Measurements from ENCODE around the gene KDM5A. TPM values are rescaled to one million over a fixed set of nuclear protein-coding genes. Genes with fewer than 3 reads are reported as not detected.

KDM5A gene
- total RNA-seq, 2 donors from 2014 or later, result 52.8 to 57.7 TPM

DNA sequence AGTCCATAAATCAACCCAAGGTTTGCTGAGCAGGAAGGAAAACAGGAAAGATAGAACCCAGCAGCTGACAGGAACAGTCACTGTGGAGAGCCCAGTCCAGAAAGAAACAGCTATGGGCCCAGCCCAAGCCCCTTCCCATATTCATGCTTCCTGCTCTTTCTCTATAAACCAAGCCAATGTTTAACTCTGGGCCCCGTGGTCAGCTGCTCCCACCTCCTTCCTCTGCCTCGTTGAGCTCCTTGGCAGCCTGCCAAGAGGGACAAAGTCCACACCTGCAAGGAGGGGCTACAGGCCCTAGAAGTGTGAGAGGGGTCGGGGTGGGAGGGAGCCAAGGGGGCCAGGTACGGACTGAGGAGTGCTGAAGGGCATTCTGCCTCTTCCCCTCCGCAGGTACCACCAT is 136.5 kb downstream of the KDM5A start:
- Histone ChIP-seq H3K36me3 (no peaks in the 10 kb centered on the region), H3K4me1 (ENCODE audit: control insufficient read depth in 1 of 2, low read depth in 2 of 2) (no peaks in the 10 kb centered on the region), H3K4me3 (no peak overlapping the region), H3K9me3 (peaks cover 6% of the 10 kb centered on the region), H3K27me3 (replicated peaks; ENCODE audit: insufficient read depth) (no peaks in the 10 kb centered on the region), H3K27ac (no peak overlapping the region)
- no peak for DNase-seq (ENCODE audit: low spot score)
- no peak for ATAC-seq (ENCODE audit: insufficient number of reproducible peaks, low FRiP score, low read depth)
- no peak for TF ChIP-seq CTCF (IDR thresholded peaks at IDR 0.05)

DNA sequence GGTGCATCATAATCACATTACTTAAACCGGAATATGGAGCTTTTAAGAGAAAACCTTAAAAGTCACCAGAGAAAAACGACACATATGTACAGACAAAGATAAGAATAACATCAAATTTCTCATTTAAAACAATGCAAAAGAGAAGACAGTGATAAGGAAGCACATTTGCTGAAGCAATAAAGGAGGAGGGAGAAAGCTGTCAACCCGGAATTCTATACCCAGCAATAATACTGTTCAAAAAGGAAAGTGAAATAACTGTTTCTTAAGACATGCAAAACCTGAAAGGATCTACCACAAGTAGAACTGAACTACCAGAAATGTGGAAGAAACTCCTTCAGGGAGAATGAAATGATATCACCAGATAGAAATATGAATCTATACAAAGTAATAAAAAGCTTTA is 141.8 kb downstream of the KDM5A start:
- no peak overlapping the region for H3K27ac ChIP-seq
- TF ChIP-seq CTCF (IDR thresholded peaks at IDR 0.05), result no peak
- peaks cover 14% of the 10 kb centered on the region for H3K9me3 ChIP-seq
- no peak for ATAC-seq (ENCODE audit: insufficient number of reproducible peaks, low FRiP score, low read depth)
- no peak overlapping the region for H3K4me3 ChIP-seq
- no peaks in the 10 kb centered on the region for H3K36me3 ChIP-seq
- no peaks in the 10 kb centered on the region for H3K27me3 ChIP-seq (replicated peaks; ENCODE audit: insufficient read depth)
- DNase-seq (ENCODE audit: low spot score), result no peak
- H3K4me1 ChIP-seq (ENCODE audit: control insufficient read depth in 1 of 2, low read depth in 2 of 2), result no peaks in the 10 kb centered on the region

GRCh38 chr12:243381-243780 is 145.7 kb downstream of the KDM5A start:
- ATAC-seq (ENCODE audit: insufficient number of reproducible peaks, low FRiP score, low read depth), result no peak
- no peak for TF ChIP-seq CTCF (IDR thresholded peaks at IDR 0.05)
- no peaks in the 10 kb centered on the region for H3K27me3 ChIP-seq (replicated peaks; ENCODE audit: insufficient read depth)
- H3K4me1 ChIP-seq (ENCODE audit: control insufficient read depth in 1 of 2, low read depth in 2 of 2), result no peaks in the 10 kb centered on the region
- H3K4me3 ChIP-seq, result no peak overlapping the region
- no peak for DNase-seq (ENCODE audit: low spot score)
- H3K27ac ChIP-seq, result no peak overlapping the region
- H3K36me3 ChIP-seq, result no peaks in the 10 kb centered on the region
- peaks cover 14% of the 10 kb centered on the region for H3K9me3 ChIP-seq

GRCh38 chr12:242496-242895 is 146.6 kb downstream of the KDM5A start:
- H3K27me3 ChIP-seq (replicated peaks; ENCODE audit: insufficient read depth), result no peaks in the 10 kb centered on the region
- H3K4me3 ChIP-seq, result no peak overlapping the region
- TF ChIP-seq CTCF (IDR thresholded peaks at IDR 0.05), result no peak
- H3K9me3 ChIP-seq, result peaks cover 8% of the 10 kb centered on the region
- H3K36me3 ChIP-seq, result no peaks in the 10 kb centered on the region
- H3K4me1 ChIP-seq (ENCODE audit: control insufficient read depth in 1 of 2, low read depth in 2 of 2), result no peaks in the 10 kb centered on the region
- DNase-seq (ENCODE audit: low spot score), result no peak
- ATAC-seq (ENCODE audit: insufficient number of reproducible peaks, low FRiP score, low read depth), result no peak
- no peak overlapping the region for H3K27ac ChIP-seq

DNA sequence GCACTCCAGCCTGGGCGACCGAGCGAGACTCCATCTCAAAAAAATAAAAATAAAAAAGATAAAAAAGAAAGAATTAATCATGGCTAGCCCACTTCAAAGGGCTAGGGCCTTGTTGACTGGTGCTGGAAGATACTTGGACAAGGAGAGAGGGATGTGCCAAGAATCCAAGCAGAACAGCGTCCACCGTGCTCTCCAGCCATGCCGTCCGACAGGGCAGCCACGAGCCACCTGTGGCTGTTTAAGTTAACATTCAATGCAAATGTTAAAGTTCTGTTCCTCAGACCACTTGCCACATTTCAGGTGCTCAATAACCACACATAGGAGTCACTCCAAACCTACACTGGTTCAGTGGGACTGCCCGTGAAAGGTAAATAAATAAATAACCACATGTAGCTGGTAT is 147.9 kb downstream of the KDM5A start:
- H3K27ac ChIP-seq, result no peak overlapping the region
- no peak for DNase-seq (ENCODE audit: low spot score)
- no peaks in the 10 kb centered on the region for H3K27me3 ChIP-seq (replicated peaks; ENCODE audit: insufficient read depth)
- peaks cover 2% of the 10 kb centered on the region for H3K9me3 ChIP-seq
- H3K36me3 ChIP-seq, result no peaks in the 10 kb centered on the region
- H3K4me3 ChIP-seq, result no peak overlapping the region
- ATAC-seq (ENCODE audit: insufficient number of reproducible peaks, low FRiP score, low read depth), result no peak
- no peaks in the 10 kb centered on the region for H3K4me1 ChIP-seq (ENCODE audit: control insufficient read depth in 1 of 2, low read depth in 2 of 2)
- TF ChIP-seq CTCF (IDR thresholded peaks at IDR 0.05), result no peak
